Astrocyte (in vitro differentiated cells and primary cell): Measurements from ENCODE around the gene HAUS7. TPM values are rescaled to one million over a fixed set of nuclear protein-coding genes. Genes with fewer than 3 reads are reported as not detected.

Source experiments
- DNase-seq: peaks from one replicate; pipeline ENCODE4 v3.0.0-alpha.2; 2010; ENCODE audit warnings: low read depth
- FAIRE-seq: peaks from 2 replicates; lab custom pipeline; 2011; peaks lifted over from hg19 to GRCh38; lab: Jason Lieb, UNC
- H2AFZ ChIP-seq: 2 replicates; pipeline ENCODE4 v1.6.0; 2012; ENCODE audit warnings: low read depth, low read length, inconsistent platforms
- H3K27ac ChIP-seq: 2 replicates; pipeline ENCODE4 v1.5.1; 2011; ENCODE audit warnings: low read depth, low read length, inconsistent platforms
- H3K27me3 ChIP-seq: 2 replicates; pipeline ENCODE4 v1.6.0; 2011; ENCODE audit warnings: low read length, inconsistent platforms; ENCODE audit not compliant: insufficient read depth
- H3K36me3 ChIP-seq: 2 replicates; pipeline ENCODE4 v1.5.1; 2011; ENCODE audit warnings: low read length, inconsistent platforms; ENCODE audit not compliant: insufficient read depth
- H3K4me1 ChIP-seq: 2 replicates; pipeline ENCODE4 v1.5.1; 2011; ENCODE audit warnings: low read length, inconsistent platforms; ENCODE audit not compliant: insufficient read depth
- H3K4me2 ChIP-seq: 2 replicates; pipeline ENCODE4 v1.6.0; 2012; ENCODE audit warnings: low read length, inconsistent platforms
- H3K4me3 ChIP-seq: 2 replicates; pipeline ENCODE4 v1.5.1; 2011; ENCODE audit warnings: low read depth, mild to moderate bottlenecking, low read length, inconsistent platforms; ENCODE audit not compliant: insufficient read depth
- H3K79me2 ChIP-seq: 2 replicates; pipeline ENCODE4 v1.6.0; 2012; ENCODE audit warnings: mild to moderate bottlenecking, low read length, inconsistent platforms; ENCODE audit not compliant: insufficient read depth
- H3K9ac ChIP-seq: 2 replicates; pipeline ENCODE4 v1.6.0; 2012; ENCODE audit warnings: mild to moderate bottlenecking, low read length, inconsistent platforms
- H3K9me3 ChIP-seq: 2 replicates; pipeline ENCODE4 v1.5.1; 2012; ENCODE audit warnings: low read depth, mild to moderate bottlenecking, low read length, inconsistent platforms; ENCODE audit not compliant: insufficient read depth
- H4K20me1 ChIP-seq: 2 replicates; pipeline ENCODE4 v1.6.0; 2012; ENCODE audit warnings: low read length, inconsistent platforms; ENCODE audit not compliant: insufficient read depth
- H3K27ac Mint-ChIP-seq: one replicate; pipeline ENCODE4 v1.8.0; 2021; ENCODE audit warnings: mild to moderate bottlenecking, mixed read lengths; ENCODE audit not compliant: unreplicated experiment
- H3K27me3 Mint-ChIP-seq: one replicate; pipeline ENCODE4 v1.8.0; 2021; ENCODE audit warnings: low read depth, mixed read lengths; ENCODE audit not compliant: unreplicated experiment
- H3K36me3 Mint-ChIP-seq: one replicate; pipeline ENCODE4 v1.8.0; 2021; ENCODE audit warnings: low read depth, mixed read lengths; ENCODE audit not compliant: unreplicated experiment
- H3K4me1 Mint-ChIP-seq: one replicate; pipeline ENCODE4 v1.8.0; 2021; ENCODE audit warnings: low read depth, mixed read lengths; ENCODE audit not compliant: unreplicated experiment
- H3K4me3 Mint-ChIP-seq: one replicate; pipeline ENCODE4 v1.8.0; 2021; ENCODE audit warnings: mild to moderate bottlenecking, moderate library complexity, mixed read lengths; ENCODE audit not compliant: unreplicated experiment
- H3K9me3 Mint-ChIP-seq: one replicate; pipeline ENCODE4 v1.8.0; 2021; ENCODE audit warnings: mild to moderate bottlenecking, mixed read lengths; ENCODE audit not compliant: unreplicated experiment
- CTCF ChIP-seq: IDR thresholded peaks from 2 replicates; pipeline ENCODE4 v1.5.1; 2011; ENCODE audit warnings: low read depth, mild to moderate bottlenecking, inconsistent platforms, low read length, moderate library complexity; ENCODE audit not compliant: insufficient read depth
- EZH2 ChIP-seq: IDR thresholded peaks from 2 replicates; pipeline ENCODE4 v1.6.1; 2012; ENCODE audit warnings: mild to moderate bottlenecking, low read length, inconsistent platforms; ENCODE audit not compliant: insufficient read depth
- total RNA-seq: library from RNA; stranded (reverse); gene quantifications from 2 replicates; pipeline ENCODE4 v1.2.1, GENCODE V29; 2021

The HAUS7 gene
- total RNA-seq, 1 donor from 2014 or later, result 12.1 TPM

- FAIRE-seq (no peak), DNase-seq (no peak)
- H3K9me3 ChIP-seq, result no peaks in the 10 kb centered on the region
- no peak overlapping the region for H3K27ac Mint-ChIP-seq
- no peak overlapping the region for H3K9ac ChIP-seq
- TF ChIP-seq EZH2, result no peak
- no peak for TF ChIP-seq CTCF
- H3K9me3 Mint-ChIP-seq, result no peaks in the 10 kb centered on the region
- no peak overlapping the region for H3K4me3 ChIP-seq
- no peaks in the 10 kb centered on the region for H3K79me2 ChIP-seq
- no peak overlapping the region for H2AFZ ChIP-seq
- no peaks in the 10 kb centered on the region for H3K36me3 ChIP-seq
- H3K27me3 Mint-ChIP-seq, result peaks cover 1% of the 10 kb centered on the region
- peaks cover 3% of the 10 kb centered on the region for H3K36me3 Mint-ChIP-seq
- H3K27me3 ChIP-seq, result no peaks in the 10 kb centered on the region
- H3K4me1 ChIP-seq, result peaks cover 30% of the 10 kb centered on the region
- no peak overlapping the region for H3K4me3 Mint-ChIP-seq
- peaks cover 6% of the 10 kb centered on the region for H3K4me1 Mint-ChIP-seq
- H4K20me1 ChIP-seq, result no peaks in the 10 kb centered on the region
- no peak overlapping the region for H3K27ac ChIP-seq
- peak overlapping the region; percentile 5 for H3K4me2 ChIP-seq
Observed at GRCh38 chrX:153475751-153476281, 5.4 kb upstream of the HAUS7 start.

GRCh38 chrX:153475271-153475670 is 4.9 kb upstream of the HAUS7 start:
- no peaks in the 10 kb centered on the region for H3K79me2 ChIP-seq

More at GRCh38 chrX:153475271-153475670, 4.9 kb upstream of the HAUS7 start:
- Histone ChIP-seq H3K4me1 (peaks cover 30% of the 10 kb centered on the region), H2AFZ (no peak overlapping the region), H3K9ac (peak overlapping the region; percentile 26), H3K27ac (peak overlapping the region; percentile 26), H3K4me2 (peak overlapping the region; percentile 29), H3K27me3 (no peaks in the 10 kb centered on the region), H4K20me1 (no peaks in the 10 kb centered on the region), H3K9me3 (no peaks in the 10 kb centered on the region), H3K4me3 (no peak overlapping the region), H3K36me3 (no peaks in the 10 kb centered on the region)
- H3K4me1 Mint-ChIP-seq, result peaks cover 6% of the 10 kb centered on the region
- H3K27me3 Mint-ChIP-seq, result peaks cover 1% of the 10 kb centered on the region
- H3K36me3 Mint-ChIP-seq, result peaks cover 3% of the 10 kb centered on the region
- FAIRE-seq (no peak), DNase-seq (no peak)
- no peaks in the 10 kb centered on the region for H3K9me3 Mint-ChIP-seq
- no peak overlapping the region for H3K27ac Mint-ChIP-seq
- TF ChIP-seq EZH2, result no peak
- TF ChIP-seq CTCF, result no peak
- no peak overlapping the region for H3K4me3 Mint-ChIP-seq
